Kidney (tissue), 14 donors: ENCODE data around the gene LENG8. TPM values are rescaled to one million over a fixed set of nuclear protein-coding genes. Genes with fewer than 3 reads are reported as not detected.
A peak's percentile ranks its signal among the peaks of the same experiment; 100 is the strongest.

Experiments used
- DNase-seq, 5 donors: peaks; one replicate each; pipeline ENCODE4 v3.0.0-alpha.2; 2013 to 2020
- FAIRE-seq: peaks from 2 replicates; lab custom pipeline; 2012; peaks lifted over from hg19 to GRCh38; lab: Jason Lieb, UNC
- H3K27ac ChIP-seq, 2 donors: one replicate each; pipeline ENCODE4 v1.7.0; 2013; ENCODE audit warnings: low read depth in 2 of 2, low read length in 2 of 2, inconsistent platforms in 1 of 2
- H3K27me3 ChIP-seq: one replicate; pipeline ENCODE4 v1.7.1; 2013; ENCODE audit warnings: low read length, inconsistent platforms; ENCODE audit not compliant: control insufficient read depth, insufficient read depth
- H3K36me3 ChIP-seq, 3 donors: one replicate each; pipeline versions ENCODE4 v1.7.0 to v1.7.1; 2013; ENCODE audit warnings: low read length in 3 of 3, control low read depth in 1 of 3, inconsistent platforms in 1 of 3; ENCODE audit not compliant: insufficient read depth in 3 of 3, control insufficient read depth in 2 of 3
- H3K4me1 ChIP-seq, 3 donors: one replicate each; pipeline versions ENCODE4 v1.7.0 to v1.7.1; 2013; ENCODE audit warnings: low read length in 3 of 3, inconsistent platforms in 1 of 3, low read depth in 1 of 3; ENCODE audit not compliant: control insufficient read depth in 2 of 3, insufficient read depth in 2 of 3
- H3K4me3 ChIP-seq, 3 donors: one replicate each; pipeline versions ENCODE4 v1.7.0 to v1.8.1; 2013; ENCODE audit warnings: low read length in 3 of 3, control low read depth in 1 of 3, inconsistent platforms in 1 of 3
- H3K9ac ChIP-seq, 3 donors: one replicate each; pipeline versions ENCODE4 v1.7.0 to v1.7.1; 2013; ENCODE audit warnings: low read length in 3 of 3, control low read depth in 1 of 3, inconsistent platforms in 1 of 3
- H3K9me3 ChIP-seq, 3 donors: one replicate each; pipeline versions ENCODE4 v1.7.0 to v1.7.1; 2013; ENCODE audit warnings: low read length in 3 of 3, control low read depth in 1 of 3, inconsistent platforms in 1 of 3; ENCODE audit not compliant: control insufficient read depth in 2 of 3, insufficient read depth in 1 of 3
- intact Hi-C: fragments of 100-400 bp; cut with DNase I; formaldehyde crosslinking; loops from one replicate; pipeline ENCODE4 v1.11.1; 2022
- polyA plus RNA-seq: library from polyadenylated mRNA; stranded (reverse); fragments of 350-450 nt; fragmentation: Illumina TruSeq; extraction: RNeasy Lipid Tissue Mini Kit (QIAGEN cat#74804); gene quantifications from one replicate; pipeline ENCODE4 v1.2.3, GENCODE V29; 2014; ENCODE audit warnings: low read depth, low replicate concordance; ENCODE audit not compliant: insufficient read depth
- total RNA-seq: library from RNA; stranded (reverse); fragmentation: NEBNext Ultra II Directional; extraction: Animal tissue kit (Norgen Biotek cat#: 25700); gene quantifications from one replicate; pipeline ENCODE4 v1.2.1, GENCODE V29; 2021
- TF ChIP-seq, protein P1 (sequence below): IDR thresholded peaks from 3 replicates; pipeline ENCODE4 v1.5.1; 2012; ENCODE audit warnings: mild to moderate bottlenecking, moderate library complexity, borderline replicate concordance; ENCODE audit not compliant: insufficient read depth; ENCODE audit errors: extremely low read depth
- donor health status: control.
- donor health status: control.
- donor health status: control.
- donor health status: control.
- donor health status: control.
- donor health status: DM: yes; HTN: yes; CAD: no.
- donor health status: Normal renal cell carcinoma (clear cell type).

Gene LENG8
- total and polyA plus RNA-seq, 2 donors from 2014 or later = 48.6 to 208 TPM

DNA sequence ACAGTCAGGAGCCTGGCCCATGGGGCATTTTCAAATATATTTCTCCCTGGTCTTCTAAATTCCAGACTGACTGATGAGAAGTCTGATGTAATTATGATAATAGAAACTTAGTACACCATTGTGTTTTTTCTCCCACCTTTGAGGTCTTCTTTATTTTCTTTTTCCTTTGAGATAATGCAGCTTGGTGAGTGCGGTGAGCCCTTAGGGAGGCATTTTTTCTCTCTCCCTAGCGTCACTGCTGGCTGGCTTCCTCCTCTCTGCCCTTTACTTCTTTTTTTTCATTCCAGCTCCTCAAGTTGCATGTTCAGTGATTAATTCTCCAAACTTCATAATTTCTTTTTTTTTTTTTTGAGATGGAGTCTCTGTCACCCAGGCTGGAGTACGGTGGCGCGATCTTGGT, 36.9 kb downstream of the LENG8 start:
- TF ChIP-seq, protein P1, sequence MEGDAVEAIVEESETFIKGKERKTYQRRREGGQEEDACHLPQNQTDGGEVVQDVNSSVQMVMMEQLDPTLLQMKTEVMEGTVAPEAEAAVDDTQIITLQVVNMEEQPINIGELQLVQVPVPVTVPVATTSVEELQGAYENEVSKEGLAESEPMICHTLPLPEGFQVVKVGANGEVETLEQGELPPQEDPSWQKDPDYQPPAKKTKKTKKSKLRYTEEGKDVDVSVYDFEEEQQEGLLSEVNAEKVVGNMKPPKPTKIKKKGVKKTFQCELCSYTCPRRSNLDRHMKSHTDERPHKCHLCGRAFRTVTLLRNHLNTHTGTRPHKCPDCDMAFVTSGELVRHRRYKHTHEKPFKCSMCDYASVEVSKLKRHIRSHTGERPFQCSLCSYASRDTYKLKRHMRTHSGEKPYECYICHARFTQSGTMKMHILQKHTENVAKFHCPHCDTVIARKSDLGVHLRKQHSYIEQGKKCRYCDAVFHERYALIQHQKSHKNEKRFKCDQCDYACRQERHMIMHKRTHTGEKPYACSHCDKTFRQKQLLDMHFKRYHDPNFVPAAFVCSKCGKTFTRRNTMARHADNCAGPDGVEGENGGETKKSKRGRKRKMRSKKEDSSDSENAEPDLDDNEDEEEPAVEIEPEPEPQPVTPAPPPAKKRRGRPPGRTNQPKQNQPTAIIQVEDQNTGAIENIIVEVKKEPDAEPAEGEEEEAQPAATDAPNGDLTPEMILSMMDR = no peak
- H3K36me3 ChIP-seq = no peaks in the 10 kb centered on the region
- H3K9ac ChIP-seq = no peak overlapping the region
- FAIRE-seq (no peak), DNase-seq (no peak)
- H3K4me1 ChIP-seq = no peaks in the 10 kb centered on the region
- intact Hi-C loops = no loop called here
- H3K27ac ChIP-seq = no peak overlapping the region
- H3K27me3 ChIP-seq = no peaks in the 10 kb centered on the region
- H3K9me3 ChIP-seq = no peaks in the 10 kb centered on the region
- H3K4me3 ChIP-seq = no peak overlapping the region

DNA sequence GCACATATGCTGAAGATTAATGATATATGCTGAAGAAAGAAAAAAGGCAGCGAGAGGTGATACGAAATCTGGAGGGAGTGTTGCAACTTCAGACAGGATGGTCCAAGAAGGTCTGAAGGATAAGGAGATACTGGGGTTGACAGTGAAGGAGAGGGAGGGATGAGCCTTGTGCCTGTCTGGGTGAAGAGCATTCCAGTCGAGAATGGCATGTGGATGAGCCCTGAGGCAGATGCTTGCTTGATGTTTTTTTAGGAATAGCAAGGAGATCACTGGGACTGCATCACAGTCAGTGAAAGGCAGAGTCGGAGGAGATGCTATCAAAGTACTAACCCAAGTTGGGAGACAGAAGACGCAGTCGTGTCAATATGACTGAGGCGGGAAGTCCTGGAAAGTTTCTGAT, 40.3 kb downstream of the LENG8 start:
- no peaks in the 10 kb centered on the region for H3K27me3 ChIP-seq
- no peak overlapping the region for H3K27ac ChIP-seq
- H3K36me3 ChIP-seq = no peaks in the 10 kb centered on the region
- intact Hi-C loops = no loop called here
- H3K9me3 ChIP-seq = no peaks in the 10 kb centered on the region
- no peak for FAIRE-seq
- DNase-seq = peak in 1 of 5 donors; percentile 4
- no peak overlapping the region for H3K4me3 ChIP-seq
- no peak overlapping the region for H3K9ac ChIP-seq
- TF ChIP-seq, protein P1 = no peak
- H3K4me1 ChIP-seq = no peaks in the 10 kb centered on the region

DNA sequence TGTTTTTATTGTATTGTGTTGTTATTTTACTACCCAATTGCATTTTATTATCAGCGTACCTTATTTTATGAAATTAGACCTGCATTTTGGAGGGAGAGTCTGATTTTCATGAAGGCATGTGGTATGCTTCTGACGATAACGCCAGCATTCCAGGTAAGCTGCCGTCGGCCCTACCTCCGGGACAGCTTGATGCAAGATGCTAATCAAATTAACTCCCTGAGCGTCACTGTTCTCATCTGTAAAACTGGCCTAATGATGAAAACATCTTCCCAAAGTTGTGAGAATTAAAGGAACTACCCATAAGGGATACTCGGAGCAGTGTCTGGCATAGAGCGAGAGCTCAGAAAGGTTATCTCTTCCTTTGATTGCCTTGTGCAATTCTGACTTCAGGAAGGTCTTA, 40.8 kb downstream of the LENG8 start:
- intact Hi-C loops = no loop called here

More for the DNA sequence above, 40.8 kb downstream of the LENG8 start:
- Histone ChIP-seq H3K4me1 (no peaks in the 10 kb centered on the region), H3K9ac (no peak overlapping the region), H3K36me3 (no peaks in the 10 kb centered on the region), H3K9me3 (no peaks in the 10 kb centered on the region), H3K27me3 (no peaks in the 10 kb centered on the region), H3K4me3 (no peak overlapping the region), H3K27ac (no peak overlapping the region)
- no peak for FAIRE-seq
- DNase-seq = no peak
- TF ChIP-seq, protein P1 = no peak
